Myocyte (in vitro differentiated cells): ENCODE measurements around the gene SMKR1. TPM values are rescaled to one million over a fixed set of nuclear protein-coding genes. Genes with fewer than 3 reads are reported as not detected.

Source experiments
- total RNA-seq: library from RNA; depleted of rRNA; stranded (reverse); fragments of >200 nt; gene quantifications from 2 replicates; pipeline ENCODE4 v1.2.3, GENCODE V29; 2014

Gene SMKR1
- total RNA-seq, 1 donor from 2014 or later = 1.6 TPM

Other genes starting within 250 kb of the SMKR1 start
- 55.9 and 58.3 TPM in 2 replicates for gene STRIP2, start 68.1 kb upstream of the SMKR1 start, total RNA-seq
- 14.2 and 15.1 TPM in 2 replicates for gene NRF1, start 109.2 kb downstream of the SMKR1 start, total RNA-seq